ENCODE measurements around the gene HHEX. TPM values are rescaled to one million over a fixed set of nuclear protein-coding genes. Genes with fewer than 3 reads are reported as not detected.

HHEX gene
- total and polyA plus RNA-seq, 4 donors: 16.2 to 42.2 (median 34.2) TPM

DNA sequence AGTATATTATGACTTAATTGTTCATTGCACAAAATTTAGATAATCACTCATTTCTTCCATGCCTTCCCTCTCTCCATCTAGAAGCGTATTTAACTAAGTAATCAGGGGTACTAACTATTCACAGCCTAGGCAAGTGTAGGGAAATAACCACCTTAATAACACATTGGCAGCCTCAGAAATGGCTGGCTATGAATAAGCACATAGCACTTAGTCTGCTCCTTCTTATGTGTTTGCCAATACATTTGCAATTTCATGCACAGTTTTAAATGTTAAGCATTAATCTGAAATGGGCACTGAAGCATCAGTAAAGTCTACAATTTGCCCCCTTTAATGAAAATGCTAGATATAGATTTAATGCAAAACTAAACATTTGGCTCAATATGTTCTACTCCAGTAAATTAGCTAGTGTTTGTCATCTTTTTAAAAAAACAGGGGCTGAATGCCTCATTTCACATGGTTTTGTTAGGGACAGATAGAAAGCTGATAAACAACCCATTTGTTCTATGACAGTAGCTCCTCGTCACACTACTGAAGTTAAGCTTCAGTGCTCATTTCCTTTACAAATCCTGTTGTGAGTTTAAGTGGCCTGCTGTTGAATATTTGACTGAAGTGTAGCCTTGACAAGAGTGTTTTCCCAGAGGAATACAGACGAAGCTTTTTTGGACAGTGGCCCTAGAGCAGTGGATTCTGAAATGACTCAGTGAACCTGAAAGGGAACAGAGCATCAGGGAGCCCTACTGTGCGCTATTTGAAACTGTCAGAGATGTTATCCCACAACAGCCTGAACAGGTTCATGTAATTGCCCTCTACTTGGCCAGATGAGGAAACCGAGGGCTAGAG, 30.5 kb downstream of the HHEX start:
- no peaks in the 10 kb centered on the region for H3K36me3 ChIP-seq (ENCODE audit: control insufficient read depth in 4 of 4, insufficient read depth in 3 of 4, low read depth in 1 of 4, low read length in 3 of 4)

More for the DNA sequence above, 30.5 kb downstream of the HHEX start:
- H3K4me1 ChIP-seq (ENCODE audit: control insufficient read depth in 4 of 4, insufficient read depth in 4 of 4, low read length in 3 of 4): peaks cover 0 to 18% (median 6%) of the 10 kb centered on the region in 4 donors
- WGBS: 78% methylated on average over 5 of the region's 5 CpGs
- TF ChIP-seq, protein P1, sequence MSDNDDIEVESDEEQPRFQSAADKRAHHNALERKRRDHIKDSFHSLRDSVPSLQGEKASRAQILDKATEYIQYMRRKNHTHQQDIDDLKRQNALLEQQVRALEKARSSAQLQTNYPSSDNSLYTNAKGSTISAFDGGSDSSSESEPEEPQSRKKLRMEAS (IDR thresholded peaks at IDR 0.05): no peak
- TF ChIP-seq YY1 (IDR thresholded peaks at IDR 0.05): no peak
- TF ChIP-seq JUND (IDR thresholded peaks at IDR 0.05): no peak
- no peak for TF ChIP-seq TAF1 (conservative IDR thresholded peaks at IDR 0.05)
- no peak for TF ChIP-seq RXRA (IDR thresholded peaks at IDR 0.05)
- TF ChIP-seq EGR1 (IDR thresholded peaks at IDR 0.05; ENCODE audit: low read depth in 2 of 2): no peak
- TF ChIP-seq HNF4G (IDR thresholded peaks at IDR 0.05): no peak
- TF ChIP-seq, protein P2, sequence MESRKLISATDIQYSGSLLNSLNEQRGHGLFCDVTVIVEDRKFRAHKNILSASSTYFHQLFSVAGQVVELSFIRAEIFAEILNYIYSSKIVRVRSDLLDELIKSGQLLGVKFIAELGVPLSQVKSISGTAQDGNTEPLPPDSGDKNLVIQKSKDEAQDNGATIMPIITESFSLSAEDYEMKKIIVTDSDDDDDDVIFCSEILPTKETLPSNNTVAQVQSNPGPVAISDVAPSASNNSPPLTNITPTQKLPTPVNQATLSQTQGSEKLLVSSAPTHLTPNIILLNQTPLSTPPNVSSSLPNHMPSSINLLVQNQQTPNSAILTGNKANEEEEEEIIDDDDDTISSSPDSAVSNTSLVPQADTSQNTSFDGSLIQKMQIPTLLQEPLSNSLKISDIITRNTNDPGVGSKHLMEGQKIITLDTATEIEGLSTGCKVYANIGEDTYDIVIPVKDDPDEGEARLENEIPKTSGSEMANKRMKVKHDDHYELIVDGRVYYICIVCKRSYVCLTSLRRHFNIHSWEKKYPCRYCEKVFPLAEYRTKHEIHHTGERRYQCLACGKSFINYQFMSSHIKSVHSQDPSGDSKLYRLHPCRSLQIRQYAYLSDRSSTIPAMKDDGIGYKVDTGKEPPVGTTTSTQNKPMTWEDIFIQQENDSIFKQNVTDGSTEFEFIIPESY (IDR thresholded peaks at IDR 0.05): no peak
- TF ChIP-seq, protein P3, sequence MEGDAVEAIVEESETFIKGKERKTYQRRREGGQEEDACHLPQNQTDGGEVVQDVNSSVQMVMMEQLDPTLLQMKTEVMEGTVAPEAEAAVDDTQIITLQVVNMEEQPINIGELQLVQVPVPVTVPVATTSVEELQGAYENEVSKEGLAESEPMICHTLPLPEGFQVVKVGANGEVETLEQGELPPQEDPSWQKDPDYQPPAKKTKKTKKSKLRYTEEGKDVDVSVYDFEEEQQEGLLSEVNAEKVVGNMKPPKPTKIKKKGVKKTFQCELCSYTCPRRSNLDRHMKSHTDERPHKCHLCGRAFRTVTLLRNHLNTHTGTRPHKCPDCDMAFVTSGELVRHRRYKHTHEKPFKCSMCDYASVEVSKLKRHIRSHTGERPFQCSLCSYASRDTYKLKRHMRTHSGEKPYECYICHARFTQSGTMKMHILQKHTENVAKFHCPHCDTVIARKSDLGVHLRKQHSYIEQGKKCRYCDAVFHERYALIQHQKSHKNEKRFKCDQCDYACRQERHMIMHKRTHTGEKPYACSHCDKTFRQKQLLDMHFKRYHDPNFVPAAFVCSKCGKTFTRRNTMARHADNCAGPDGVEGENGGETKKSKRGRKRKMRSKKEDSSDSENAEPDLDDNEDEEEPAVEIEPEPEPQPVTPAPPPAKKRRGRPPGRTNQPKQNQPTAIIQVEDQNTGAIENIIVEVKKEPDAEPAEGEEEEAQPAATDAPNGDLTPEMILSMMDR (IDR thresholded peaks at IDR 0.05; ENCODE audit: low read depth, low read length, missing input control): no peak
- TF ChIP-seq SP1 (IDR thresholded peaks at IDR 0.05): no peak
- TF ChIP-seq NR2F2 (IDR thresholded peaks at IDR 0.05): no peak
- no peak for TF ChIP-seq GABPA (IDR thresholded peaks at IDR 0.05 in 1 of 2, conservative IDR thresholded peaks at IDR 0.05 in 1 of 2)
- TF ChIP-seq, protein P4, sequence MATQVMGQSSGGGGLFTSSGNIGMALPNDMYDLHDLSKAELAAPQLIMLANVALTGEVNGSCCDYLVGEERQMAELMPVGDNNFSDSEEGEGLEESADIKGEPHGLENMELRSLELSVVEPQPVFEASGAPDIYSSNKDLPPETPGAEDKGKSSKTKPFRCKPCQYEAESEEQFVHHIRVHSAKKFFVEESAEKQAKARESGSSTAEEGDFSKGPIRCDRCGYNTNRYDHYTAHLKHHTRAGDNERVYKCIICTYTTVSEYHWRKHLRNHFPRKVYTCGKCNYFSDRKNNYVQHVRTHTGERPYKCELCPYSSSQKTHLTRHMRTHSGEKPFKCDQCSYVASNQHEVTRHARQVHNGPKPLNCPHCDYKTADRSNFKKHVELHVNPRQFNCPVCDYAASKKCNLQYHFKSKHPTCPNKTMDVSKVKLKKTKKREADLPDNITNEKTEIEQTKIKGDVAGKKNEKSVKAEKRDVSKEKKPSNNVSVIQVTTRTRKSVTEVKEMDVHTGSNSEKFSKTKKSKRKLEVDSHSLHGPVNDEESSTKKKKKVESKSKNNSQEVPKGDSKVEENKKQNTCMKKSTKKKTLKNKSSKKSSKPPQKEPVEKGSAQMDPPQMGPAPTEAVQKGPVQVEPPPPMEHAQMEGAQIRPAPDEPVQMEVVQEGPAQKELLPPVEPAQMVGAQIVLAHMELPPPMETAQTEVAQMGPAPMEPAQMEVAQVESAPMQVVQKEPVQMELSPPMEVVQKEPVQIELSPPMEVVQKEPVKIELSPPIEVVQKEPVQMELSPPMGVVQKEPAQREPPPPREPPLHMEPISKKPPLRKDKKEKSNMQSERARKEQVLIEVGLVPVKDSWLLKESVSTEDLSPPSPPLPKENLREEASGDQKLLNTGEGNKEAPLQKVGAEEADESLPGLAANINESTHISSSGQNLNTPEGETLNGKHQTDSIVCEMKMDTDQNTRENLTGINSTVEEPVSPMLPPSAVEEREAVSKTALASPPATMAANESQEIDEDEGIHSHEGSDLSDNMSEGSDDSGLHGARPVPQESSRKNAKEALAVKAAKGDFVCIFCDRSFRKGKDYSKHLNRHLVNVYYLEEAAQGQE (IDR thresholded peaks at IDR 0.05): no peak
- TF ChIP-seq RAD21 (IDR thresholded peaks at IDR 0.05): no peak
- no peak for TF ChIP-seq FOXA2 (IDR thresholded peaks at IDR 0.05)
- no peak for TF ChIP-seq HNF4A (conservative IDR thresholded peaks at IDR 0.05)
- no peak for DNase-seq (ENCODE audit: low spot score)
- no peak overlapping the region for H3K27ac ChIP-seq (ENCODE audit: low read depth in 1 of 2, low read length in 2 of 2)
- no peaks in the 10 kb centered on the region for H3K27me3 ChIP-seq (ENCODE audit: control insufficient read depth in 4 of 4, insufficient read depth in 4 of 4, low read length in 3 of 4)
- no peaks in the 10 kb centered on the region for H3K9me3 ChIP-seq (ENCODE audit: control insufficient read depth in 4 of 4, low read length in 3 of 4)
- no peak overlapping the region for H3K9ac ChIP-seq (ENCODE audit: low read depth in 1 of 2, low read length in 2 of 2)
- H3K4me3 ChIP-seq (ENCODE audit: low read depth in 1 of 3, low read length in 3 of 3): no peak overlapping the region
